Measurements from ENCODE around the gene UGT2B15.
"Not testable (repeated sequence)": the region's sequence is repeated elsewhere in the genome, so short reads cannot be mapped to it uniquely, and the experiment has no call there.

Gene UGT2B15

DNA sequence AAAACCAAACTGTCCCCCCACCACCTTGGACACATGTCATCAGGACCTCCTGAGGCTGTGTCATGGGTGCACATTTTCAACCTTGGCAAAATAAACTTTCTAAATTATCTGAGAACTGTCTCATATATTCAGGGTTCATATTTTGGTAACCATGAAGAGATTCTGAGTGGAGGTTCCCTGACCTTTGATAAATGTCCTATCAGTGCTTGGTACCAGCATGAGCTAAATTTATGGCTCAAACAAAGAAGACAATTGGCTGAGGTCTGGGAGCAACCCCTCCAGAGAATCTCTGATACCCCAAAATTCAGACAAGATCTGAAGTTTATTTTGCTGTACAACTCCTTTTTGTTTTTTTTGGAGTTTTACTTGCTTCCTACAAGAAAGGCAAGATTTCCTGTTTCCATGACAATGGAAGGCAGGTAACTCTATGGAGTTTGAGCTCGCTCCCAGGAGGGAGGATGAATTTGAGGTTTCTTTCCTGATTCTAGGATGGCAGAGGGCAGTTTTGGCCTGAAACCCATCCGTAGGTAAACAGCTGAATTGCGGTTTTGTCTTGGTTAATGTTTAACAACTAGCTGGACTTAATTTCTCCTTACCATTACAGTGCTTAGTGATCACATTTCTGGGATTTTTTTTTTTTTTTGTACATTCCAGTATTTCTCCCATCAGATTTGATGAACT, 14.5 kb downstream of the UGT2B15 start:
- no peak for DNase-seq (ENCODE audit: low read depth)

DNA sequence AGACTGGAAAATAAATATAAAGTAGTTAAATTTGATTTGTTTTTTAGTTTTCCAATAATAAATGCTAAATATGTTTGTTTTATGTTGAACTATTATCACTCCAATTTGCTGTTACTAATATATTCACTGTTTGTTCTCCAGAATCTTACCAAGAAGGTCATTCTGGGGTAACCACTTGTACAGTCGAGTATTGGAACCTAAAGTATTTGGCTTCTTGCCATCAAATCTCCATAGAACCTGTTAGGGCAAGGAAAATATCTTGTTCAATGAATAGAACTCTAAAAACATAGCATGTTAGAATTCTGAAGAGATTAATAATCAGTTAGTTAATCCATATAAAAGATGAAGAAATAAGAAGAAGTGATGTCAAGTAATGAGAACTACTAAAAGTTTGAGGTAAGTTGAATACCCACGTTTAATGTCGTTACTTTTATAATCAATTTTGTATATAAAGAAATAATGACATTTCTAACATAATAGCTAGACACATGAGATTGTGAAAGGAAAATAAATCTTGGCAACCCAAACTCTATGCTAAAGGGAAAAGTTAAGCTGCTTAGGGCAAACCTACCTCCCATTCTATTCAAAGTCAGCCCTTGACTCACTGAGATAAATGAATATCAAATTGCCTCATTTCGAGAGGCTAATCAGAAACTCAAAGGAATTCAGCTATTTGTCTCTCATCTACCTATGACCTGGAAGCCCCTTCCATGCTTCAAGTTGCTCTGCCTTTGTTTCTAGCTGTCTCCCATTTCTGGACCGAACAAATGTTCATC, 15.3 kb downstream of the UGT2B15 start:
- DNase-seq (ENCODE audit: low read depth) = no peak

DNA sequence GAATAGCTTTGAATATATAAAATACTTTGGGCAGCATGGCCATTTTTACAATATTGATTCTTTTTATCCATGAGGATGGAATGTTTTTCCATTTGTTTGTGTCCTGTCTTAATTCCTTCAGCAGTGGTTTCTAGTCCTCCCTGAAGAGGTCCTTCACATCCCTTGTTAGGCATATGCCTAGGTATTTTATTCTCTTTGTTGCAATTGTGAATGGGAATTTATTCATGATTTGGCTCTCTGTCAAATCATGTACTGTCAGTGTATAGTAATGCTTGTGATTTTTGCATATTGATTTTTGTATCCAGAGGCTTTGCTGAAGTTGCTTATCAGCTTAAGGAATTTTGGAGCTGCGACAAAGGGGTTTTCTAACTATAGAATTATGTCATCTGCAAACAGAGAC, 18.5 kb downstream of the UGT2B15 start:
- no peak for DNase-seq (ENCODE audit: low read depth)

- DNase-seq (ENCODE audit: low read depth) = no peak
Observed at GRCh38 chr4:68630371-68630770, 40.1 kb downstream of the UGT2B15 start.

- not testable (repeated sequence) for DNase-seq (ENCODE audit: low read depth)
Observed at GRCh38 chr4:68622731-68623130, 47.7 kb downstream of the UGT2B15 start.

- no peak for DNase-seq (ENCODE audit: low read depth)
Observed at GRCh38 chr4:68617003-68617698, 53.3 kb downstream of the UGT2B15 start.

GRCh38 chr4:68615699-68616422, 54.6 kb downstream of the UGT2B15 start:
- no peak for DNase-seq (ENCODE audit: low read depth)

GRCh38 chr4:68613752-68614151, 56.7 kb downstream of the UGT2B15 start:
- DNase-seq (ENCODE audit: low read depth) = no peak

GRCh38 chr4:68606240-68606639, 64.2 kb downstream of the UGT2B15 start:
- DNase-seq (ENCODE audit: low read depth) = no peak

GRCh38 chr4:68599150-68599549, 71.3 kb downstream of the UGT2B15 start:
- no peak for DNase-seq (ENCODE audit: low read depth)

DNA sequence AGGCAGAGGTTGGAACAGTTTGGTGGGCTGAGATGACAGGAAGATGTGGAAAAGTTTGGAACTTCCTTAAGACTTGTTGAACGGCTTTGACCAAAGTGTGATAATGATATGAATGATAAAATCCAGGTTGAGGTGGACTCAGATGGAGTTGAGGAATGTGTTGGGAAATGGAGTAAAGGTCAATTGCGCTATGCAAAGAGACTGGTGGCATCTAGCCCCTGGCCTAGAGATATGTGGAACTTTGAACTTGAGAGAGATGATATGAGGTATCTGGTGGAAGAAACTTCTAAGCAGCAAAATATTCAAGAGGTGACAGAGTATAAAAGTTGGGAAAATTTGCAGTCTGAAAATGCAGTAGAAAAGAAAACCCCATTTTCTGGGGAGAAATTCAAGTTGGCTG, 73.0 kb downstream of the UGT2B15 start:
- no peak for DNase-seq (ENCODE audit: low read depth)

All from activated gamma-delta T cell treated with anti-CD3 and anti-CD28 coated beads, Interleukin-2, amount 50 U/mL, for 16 hours (primary cell).